PFSK-1 (cell line): Measurements from ENCODE around the gene NME7.

ENCODE experiments used
- FOXP2 ChIP-seq: optimal IDR thresholded peaks from 2 replicates; pipeline ENCODE3; 2011; ENCODE audit warnings: borderline replicate concordance, control low read depth, inconsistent platforms; ENCODE audit not compliant: insufficient read depth; ENCODE audit errors: extremely low read length, extremely low read depth
- POLR2AphosphoS5 ChIP-seq: IDR thresholded peaks from 2 replicates; pipeline ENCODE4 v1.6.1; 2012; ENCODE audit warnings: low read depth, mild to moderate bottlenecking, control low read depth, low read length, moderate library complexity
- REST ChIP-seq, 2 experiments: IDR thresholded peaks; 2 replicates each; pipeline versions ENCODE4 v1.6.1 to v1.8.0; 2011 to 2012; ENCODE audit warnings: low read depth in 2 of 2, low read length in 2 of 2, control low read depth in 1 of 2, inconsistent platforms in 1 of 2, mild to moderate bottlenecking in 1 of 2, moderate library complexity in 1 of 2; ENCODE audit not compliant: insufficient read depth in 1 of 2
- SIN3A ChIP-seq: IDR thresholded peaks from 2 replicates; pipeline ENCODE4 v1.6.1; 2012; ENCODE audit warnings: mild to moderate bottlenecking, low read length, moderate library complexity, borderline replicate concordance; ENCODE audit not compliant: insufficient read depth
- TAF1 ChIP-seq: IDR thresholded peaks from 2 replicates; pipeline ENCODE4 v1.6.1; 2012; ENCODE audit warnings: low read length, control low read depth, borderline replicate concordance; ENCODE audit not compliant: insufficient read depth

- TF ChIP-seq SIN3A (no peak), POLR2AphosphoS5 (no peak), TAF1 (no peak), REST (IDR thresholded peaks at IDR 0.05; ENCODE audit: insufficient read depth in 1 of 2, low read depth in 2 of 2, low read length in 2 of 2) (no peak), FOXP2 (no peak)
Measured at GRCh38 chr1:169347688-169348382, 19.8 kb downstream of the NME7 start.
